HG02981 (cell line): ENCODE data around the gene FAM174B.

Source experiments
- ATAC-seq: cut with Tn5 transposase; IDR thresholded peaks from one replicate; pipeline ENCODE4 v1.9.1; 2021; ENCODE audit warnings: mild to moderate bottlenecking, moderate library complexity; ENCODE audit not compliant: unreplicated experiment

Gene FAM174B

GRCh38 chr15:92655178-92655995 is at the start of gene FAM174B:
FAM174B (minus strand) TSS chr15:92655775.
- peak; percentile 45 for ATAC-seq

GRCh38 chr15:92696096-92696495 is 40.5 kb upstream of the FAM174B start:
- ATAC-seq, result no peak

- no peak for ATAC-seq
Observed at GRCh38 chr15:92693691-92694331, 38.2 kb upstream of the FAM174B start.

- no peak for ATAC-seq
Observed at GRCh38 chr15:92690395-92690794, 34.8 kb upstream of the FAM174B start.

GRCh38 chr15:92687746-92688145 is 32.2 kb upstream of the FAM174B start:
- ATAC-seq, result no peak

DNA sequence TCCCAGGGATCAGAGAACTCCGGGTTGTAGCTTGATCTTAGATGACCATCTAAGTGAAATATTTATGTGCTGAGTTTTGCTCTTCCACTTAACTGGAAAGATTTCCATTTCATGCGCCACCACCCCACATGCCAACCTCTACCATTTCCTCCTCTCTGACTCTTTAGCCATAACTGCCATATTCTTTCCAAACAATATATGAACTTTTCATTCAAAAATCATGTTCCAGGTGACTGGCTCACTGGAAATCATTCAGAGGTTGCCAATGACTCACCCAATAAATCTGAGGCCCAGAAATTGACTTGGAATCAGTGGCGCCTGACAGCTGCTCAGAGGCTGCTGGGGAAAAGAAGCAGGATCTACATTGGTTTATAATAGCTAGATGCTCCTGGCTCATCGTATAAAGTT is 31.6 kb upstream of the FAM174B start:
- ATAC-seq, result no peak

DNA sequence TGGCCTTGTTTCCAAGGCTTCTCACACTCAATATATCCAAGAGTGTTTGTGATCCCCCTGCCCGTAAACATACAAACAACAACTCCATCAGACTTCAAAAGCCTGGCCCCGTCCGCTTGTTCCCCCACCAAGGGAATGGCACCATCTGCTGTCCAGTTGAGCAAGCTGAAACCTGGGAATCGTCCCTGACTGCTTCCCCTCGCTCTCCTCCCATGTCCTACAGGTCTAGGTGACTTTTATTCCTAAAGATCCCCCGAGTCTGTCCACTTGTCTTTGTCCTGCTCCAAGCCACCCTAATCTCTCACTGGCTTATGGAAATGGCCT is 27.9 kb upstream of the FAM174B start:
- ATAC-seq, result no peak

- ATAC-seq, result no peak
Observed at GRCh38 chr15:92682741-92683510, 27.4 kb upstream of the FAM174B start.

DNA sequence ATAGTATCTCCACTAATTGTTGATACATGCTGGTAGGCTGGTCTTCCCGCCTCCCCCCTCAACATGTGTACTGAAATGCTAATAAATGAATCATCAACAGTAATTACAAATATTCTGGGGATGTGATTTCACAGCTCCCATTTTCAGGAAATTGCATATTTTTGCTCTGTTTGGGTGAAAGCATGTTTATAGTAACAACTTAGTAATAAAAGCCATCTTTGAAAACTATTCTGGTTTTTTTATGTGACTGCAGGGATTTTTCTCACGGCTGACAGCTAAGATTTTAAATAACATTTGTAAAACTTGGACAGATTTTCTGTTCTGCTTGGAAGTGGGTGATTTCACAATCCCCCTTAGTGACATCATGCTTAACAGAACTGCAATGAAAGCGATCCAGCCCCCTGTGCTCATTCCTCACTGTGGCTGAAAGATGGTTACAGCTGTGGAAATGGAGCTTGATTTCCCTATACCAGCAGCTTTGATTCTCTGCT is 25.6 kb upstream of the FAM174B start:
- ATAC-seq, result no peak

DNA sequence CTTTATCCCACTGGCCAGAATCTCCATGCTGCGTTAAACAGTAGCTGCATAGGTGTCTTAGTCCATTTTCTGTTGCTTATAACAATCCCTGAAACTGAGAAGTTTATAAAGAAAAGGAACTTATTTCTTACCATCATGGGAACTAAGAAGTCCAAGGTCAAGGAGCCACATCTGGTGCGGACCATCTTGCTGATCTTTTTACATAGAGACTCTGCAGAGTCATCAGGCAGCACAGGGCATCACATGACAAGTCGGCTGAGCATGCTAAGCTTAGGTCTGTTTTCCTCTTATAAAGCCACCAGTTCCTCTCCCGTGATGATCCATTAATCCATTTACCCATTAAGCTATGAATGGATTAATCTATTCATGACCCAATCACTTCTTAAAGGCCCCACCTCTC is 22.4 kb upstream of the FAM174B start:
- ATAC-seq, result no peak

GRCh38 chr15:92676561-92676960 is 21.0 kb upstream of the FAM174B start:
- ATAC-seq, result no peak

- ATAC-seq, result no peak
Observed at GRCh38 chr15:92675485-92675884, 19.9 kb upstream of the FAM174B start.

- no peak for ATAC-seq
Observed at GRCh38 chr15:92674347-92674746, 18.8 kb upstream of the FAM174B start.

- no peak for ATAC-seq
Observed at GRCh38 chr15:92672102-92672501, 16.5 kb upstream of the FAM174B start.

DNA sequence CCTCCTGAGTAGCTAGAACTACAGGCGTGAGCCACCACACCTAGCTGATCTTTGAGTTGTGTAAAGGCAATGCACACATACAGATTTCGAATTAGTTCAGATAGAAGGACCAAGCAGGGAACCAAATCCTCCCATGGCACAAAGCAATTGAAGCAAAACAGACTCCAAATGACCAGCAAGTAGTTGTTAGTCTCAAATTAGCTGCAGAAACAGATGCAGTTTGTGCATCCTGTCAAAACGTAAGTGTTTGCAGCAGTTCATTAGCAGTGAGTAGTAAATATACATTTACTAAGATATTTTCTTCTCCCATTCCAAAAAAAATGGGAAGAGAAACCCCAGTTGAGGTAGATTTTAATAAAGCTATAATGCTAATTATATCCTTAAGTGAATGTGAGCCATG is 15.8 kb upstream of the FAM174B start:
- no peak for ATAC-seq

- ATAC-seq, result no peak
Observed at GRCh38 chr15:92670621-92671020, 15.0 kb upstream of the FAM174B start.

- ATAC-seq, result no peak
Observed at GRCh38 chr15:92669432-92669831, 13.9 kb upstream of the FAM174B start.

DNA sequence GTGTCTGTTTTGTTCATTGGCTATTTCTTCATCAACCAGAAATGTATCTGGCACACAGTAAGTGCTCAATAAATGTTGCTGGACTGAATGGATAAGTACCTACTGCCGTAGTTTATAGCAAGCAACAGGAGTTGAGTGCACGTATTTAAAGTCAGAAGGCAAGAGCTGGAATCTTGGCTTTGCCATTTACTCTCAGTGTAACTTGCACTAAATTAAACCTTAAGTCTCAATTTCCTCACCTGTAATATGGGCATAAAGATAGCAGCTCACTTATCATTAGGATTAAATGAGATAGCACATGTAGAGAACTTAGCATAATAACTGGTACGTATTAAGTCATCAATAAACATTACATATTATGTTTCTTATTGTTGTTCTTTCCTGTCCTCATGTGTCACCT is 13.0 kb upstream of the FAM174B start:
- no peak for ATAC-seq

DNA sequence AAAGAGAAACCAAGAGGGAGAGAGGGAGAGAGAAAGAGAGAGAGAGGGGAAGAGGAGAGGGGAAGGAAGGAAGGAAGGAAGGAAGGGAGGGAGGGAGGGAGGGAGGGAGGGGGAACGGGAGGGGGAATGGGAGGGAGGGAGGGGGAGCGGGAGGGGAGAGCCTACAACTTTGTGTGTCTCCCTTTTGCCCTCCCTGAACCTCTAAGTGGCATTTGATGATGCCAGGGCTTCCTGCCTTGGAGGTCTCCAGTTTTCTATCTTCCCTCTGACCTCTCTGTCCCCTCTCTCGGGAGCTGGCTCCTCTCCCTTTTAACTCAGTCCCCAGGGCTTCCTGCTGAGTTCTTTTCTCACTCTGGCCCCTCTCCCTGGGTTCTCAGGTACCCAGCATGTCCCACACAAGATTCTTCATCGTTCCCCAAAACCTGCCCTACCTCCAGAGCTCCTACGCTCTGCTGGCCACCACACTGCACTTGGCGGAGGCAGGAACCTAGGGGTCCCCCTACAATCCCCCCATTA is 12.5 kb upstream of the FAM174B start:
- no peak for ATAC-seq

DNA sequence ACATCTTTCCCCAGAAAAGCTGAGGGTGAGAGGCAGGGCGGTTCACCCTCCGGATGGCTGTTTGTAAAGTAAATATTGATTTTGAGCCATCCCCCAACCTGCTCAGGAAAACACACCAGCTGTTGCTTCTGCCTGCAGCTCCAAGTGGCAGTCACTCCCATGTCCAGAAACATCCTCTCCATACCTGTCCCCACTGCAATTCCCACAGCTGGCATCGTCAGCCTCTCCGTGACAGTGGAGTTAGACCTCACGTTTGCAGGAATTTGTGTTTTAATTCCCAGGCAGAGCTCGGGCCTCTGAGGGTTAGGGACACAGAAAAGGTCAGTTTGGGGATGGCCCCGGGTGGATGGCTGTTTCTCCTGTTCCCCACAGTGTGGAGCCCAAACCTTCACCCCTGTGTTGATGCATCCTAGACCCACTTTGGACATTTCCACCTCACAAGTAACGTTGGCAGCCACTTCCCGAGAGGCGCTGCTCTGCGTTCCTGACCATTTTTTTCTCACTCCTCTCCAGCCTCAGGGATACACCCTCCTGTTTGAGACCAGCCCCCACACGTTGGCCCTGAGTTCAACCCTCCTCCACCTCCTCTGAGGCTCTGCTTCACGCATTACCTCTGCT is 11.8 kb upstream of the FAM174B start:
- no peak for ATAC-seq

DNA sequence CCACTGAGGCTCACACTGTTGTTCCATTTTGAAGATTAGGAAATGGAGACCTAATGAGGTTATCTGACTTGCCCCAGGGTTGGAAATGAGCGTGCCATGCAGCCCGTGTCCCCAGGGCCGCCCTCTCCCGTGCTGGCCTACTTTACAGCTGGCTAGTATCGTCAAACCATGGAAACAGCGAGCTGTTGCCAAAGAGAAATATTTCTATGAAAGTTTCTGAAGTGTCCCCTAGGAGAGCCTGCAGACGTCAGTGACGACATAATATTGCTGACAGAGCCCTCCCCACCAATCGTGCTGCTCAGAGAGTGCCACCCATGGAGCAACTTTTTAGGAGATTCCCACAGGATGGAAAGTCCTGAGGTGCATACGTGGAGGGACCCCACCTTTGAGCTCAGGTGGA is 11.2 kb upstream of the FAM174B start:
- no peak for ATAC-seq
